NCI-H1436 treated with DMSO at 0.1 percent for 48 hours (cell line): ENCODE data around the gene ING4.

ENCODE experiments used
- DNase-seq: peaks from one replicate; lab custom pipeline; 2025; lab: John Stamatoyannopoulos, UW

ING4 gene

GRCh38 chr12:6688543-6688998 lies 25.7 kb upstream of the ING4 start:
- DNase-seq, result peak; percentile 26

GRCh38 chr12:6685814-6686213 lies 22.9 kb upstream of the ING4 start:
- no peak for DNase-seq

GRCh38 chr12:6684609-6685008 lies 21.7 kb upstream of the ING4 start:
- no peak for DNase-seq

GRCh38 chr12:6676962-6677361 lies 14.0 kb upstream of the ING4 start:
- no peak for DNase-seq

- DNase-seq, result no peak
Observed at GRCh38 chr12:6672143-6672542, 9.2 kb upstream of the ING4 start.

GRCh38 chr12:6667559-6668210 lies 4.8 kb upstream of the ING4 start:
- no peak for DNase-seq

- no peak for DNase-seq
Observed at GRCh38 chr12:6666211-6666610, 3.3 kb upstream of the ING4 start.

GRCh38 chr12:6664902-6665301 lies 2.0 kb upstream of the ING4 start:
- DNase-seq, result no peak

- DNase-seq, result no peak
Observed at GRCh38 chr12:6662602-6662905, 365 bp downstream of the ING4 start.

- no peak for DNase-seq
Observed at GRCh38 chr12:6653987-6654386, 8.9 kb downstream of the ING4 start.

- no peak for DNase-seq
Observed at GRCh38 chr12:6653342-6653741, 9.6 kb downstream of the ING4 start.

GRCh38 chr12:6652391-6652790 lies 10.5 kb downstream of the ING4 start:
- no peak for DNase-seq

GRCh38 chr12:6650832-6651231 lies 12.1 kb downstream of the ING4 start:
- DNase-seq, result no peak

GRCh38 chr12:6647083-6647604 lies 15.8 kb downstream of the ING4 start, which contains the start of gene ACRBP:
Gene ACRBP, minus strand, starts transcription at chr12:6647432. Its CDS starts 66 bp downstream, at chr12:6647366.
- no peak for DNase-seq

GRCh38 chr12:6646276-6647082 lies 16.4 kb downstream of the ING4 start:
- no peak for DNase-seq

GRCh38 chr12:6644903-6645302 lies 18.0 kb downstream of the ING4 start:
- no peak for DNase-seq

- DNase-seq, result no peak
Observed at GRCh38 chr12:6644257-6644596, 18.7 kb downstream of the ING4 start.

GRCh38 chr12:6643569-6644256 lies 19.2 kb downstream of the ING4 start:
- DNase-seq, result no peak

- no peak for DNase-seq
Observed at GRCh38 chr12:6641131-6641530, 21.8 kb downstream of the ING4 start.

GRCh38 chr12:6640497-6640896 lies 22.4 kb downstream of the ING4 start:
- no peak for DNase-seq

GRCh38 chr12:6639151-6639801 lies 23.6 kb downstream of the ING4 start:
- no peak for DNase-seq

GRCh38 chr12:6638305-6638704 lies 24.6 kb downstream of the ING4 start:
- no peak for DNase-seq
